ENCODE measurements around the gene GOLIM4. TPM values are rescaled to one million over a fixed set of nuclear protein-coding genes. Genes with fewer than 3 reads are reported as not detected.
A peak's percentile ranks its signal among the peaks of the same experiment; 100 is the strongest.

The GOLIM4 gene
- total RNA-seq, 1 experiment from 2014 or later = 17.4 TPM

DNA sequence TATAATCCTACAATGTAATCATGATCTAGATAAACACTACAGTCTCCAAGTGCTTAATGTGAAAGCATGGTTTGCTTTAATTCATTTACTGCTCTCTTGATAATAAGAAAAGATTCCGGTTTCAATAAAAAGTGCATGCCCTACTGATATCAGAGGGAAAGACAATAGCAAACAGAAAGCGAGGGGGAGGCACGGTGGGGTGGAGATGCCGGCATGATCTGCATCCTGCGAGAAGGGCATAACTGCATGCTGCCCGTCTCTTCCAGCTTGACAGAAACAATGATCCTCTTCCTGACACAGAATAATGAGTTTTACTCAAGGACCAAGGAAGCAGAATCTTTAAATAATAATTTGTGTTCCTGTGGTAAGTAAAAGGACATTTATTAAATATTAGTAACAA lies 51.7 kb downstream of the GOLIM4 start:
- TF ChIP-seq, protein P1, sequence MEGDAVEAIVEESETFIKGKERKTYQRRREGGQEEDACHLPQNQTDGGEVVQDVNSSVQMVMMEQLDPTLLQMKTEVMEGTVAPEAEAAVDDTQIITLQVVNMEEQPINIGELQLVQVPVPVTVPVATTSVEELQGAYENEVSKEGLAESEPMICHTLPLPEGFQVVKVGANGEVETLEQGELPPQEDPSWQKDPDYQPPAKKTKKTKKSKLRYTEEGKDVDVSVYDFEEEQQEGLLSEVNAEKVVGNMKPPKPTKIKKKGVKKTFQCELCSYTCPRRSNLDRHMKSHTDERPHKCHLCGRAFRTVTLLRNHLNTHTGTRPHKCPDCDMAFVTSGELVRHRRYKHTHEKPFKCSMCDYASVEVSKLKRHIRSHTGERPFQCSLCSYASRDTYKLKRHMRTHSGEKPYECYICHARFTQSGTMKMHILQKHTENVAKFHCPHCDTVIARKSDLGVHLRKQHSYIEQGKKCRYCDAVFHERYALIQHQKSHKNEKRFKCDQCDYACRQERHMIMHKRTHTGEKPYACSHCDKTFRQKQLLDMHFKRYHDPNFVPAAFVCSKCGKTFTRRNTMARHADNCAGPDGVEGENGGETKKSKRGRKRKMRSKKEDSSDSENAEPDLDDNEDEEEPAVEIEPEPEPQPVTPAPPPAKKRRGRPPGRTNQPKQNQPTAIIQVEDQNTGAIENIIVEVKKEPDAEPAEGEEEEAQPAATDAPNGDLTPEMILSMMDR (IDR thresholded peaks at IDR 0.05; ENCODE audit: insufficient read depth in 1 of 2, low read depth in 1 of 2, low read length in 1 of 2, severe bottlenecking in 1 of 2, unreplicated experiment in 1 of 2) = no peak
- intact Hi-C loops (cut with micrococcal nuclease; ENCODE audit: unreplicated experiment) = loop anchor here (10.0 kb wide), 1 partner anchor 801 kb away; no protein-coding TSS in a partner anchor
- Mint-ChIP-seq H3K4me1 (ENCODE audit: low read depth, unreplicated experiment) (no peaks in the 10 kb centered on the region), H3K36me3 (ENCODE audit: insufficient read depth, unreplicated experiment) (no peaks in the 10 kb centered on the region), H3K27ac (ENCODE audit: unreplicated experiment) (no peak overlapping the region), H3K9me3 (ENCODE audit: unreplicated experiment) (no peaks in the 10 kb centered on the region), H3K27me3 (ENCODE audit: insufficient read depth, unreplicated experiment) (no peaks in the 10 kb centered on the region), H3K4me3 (ENCODE audit: unreplicated experiment) (no peak overlapping the region)
- H3K27me3 ChIP-seq (replicated peaks; ENCODE audit: control insufficient read depth, insufficient read depth, low read length) = no peaks in the 10 kb centered on the region
- DNase-seq = no peak
- ChIA-PET CTCF (no interaction called here), POLR2A (no interaction called here)
- no peaks in the 10 kb centered on the region for H3K9me3 ChIP-seq
- H3K36me3 ChIP-seq (ENCODE audit: control insufficient read depth, insufficient read depth, low read length) = no peaks in the 10 kb centered on the region
- no TSS peak for BruUV-seq (replicated peaks)
- H3K4me1 ChIP-seq = no peaks in the 10 kb centered on the region
- H3K4me3 ChIP-seq (ENCODE audit: low read depth, low read length) = no peak overlapping the region

- no peaks in the 10 kb centered on the region for H3K27me3 Mint-ChIP-seq (ENCODE audit: insufficient read depth, unreplicated experiment)
- CTCF ChIA-PET = interaction anchor here (0.6 to 1.0 kb wide), 4 partner anchors 9 to 128 kb away, joined by 3 to 7 read pairs (median 4); no protein-coding TSS in a partner anchor
- intact Hi-C loops (cut with micrococcal nuclease; ENCODE audit: unreplicated experiment) = loop anchor here (1.0 to 10.0 kb wide), 7 partner anchors 62 to 804 kb away; no protein-coding TSS in a partner anchor
- POLR2A ChIA-PET = no interaction called here
- H3K27ac Mint-ChIP-seq (ENCODE audit: unreplicated experiment) = no peak overlapping the region
- H3K4me1 Mint-ChIP-seq (ENCODE audit: low read depth, unreplicated experiment) = no peaks in the 10 kb centered on the region
- no peaks in the 10 kb centered on the region for H3K9me3 ChIP-seq
- no peaks in the 10 kb centered on the region for H3K36me3 Mint-ChIP-seq (ENCODE audit: insufficient read depth, unreplicated experiment)
- H3K4me3 ChIP-seq (ENCODE audit: low read depth, low read length) = no peak overlapping the region
- no peaks in the 10 kb centered on the region for H3K9me3 Mint-ChIP-seq (ENCODE audit: unreplicated experiment)
- H3K36me3 ChIP-seq (ENCODE audit: control insufficient read depth, insufficient read depth, low read length) = no peaks in the 10 kb centered on the region; the same call in 1 of the 2 replicates
- H3K4me3 Mint-ChIP-seq (ENCODE audit: unreplicated experiment) = no peak overlapping the region
- H3K4me1 ChIP-seq = no peaks in the 10 kb centered on the region
- no TSS peak for BruUV-seq (replicated peaks)
- H3K27me3 ChIP-seq (replicated peaks; ENCODE audit: control insufficient read depth, insufficient read depth, low read length) = no peaks in the 10 kb centered on the region
- TF ChIP-seq, protein P1 (IDR thresholded peaks at IDR 0.05; ENCODE audit: insufficient read depth in 1 of 2, low read depth in 1 of 2, low read length in 1 of 2, severe bottlenecking in 1 of 2, unreplicated experiment in 1 of 2) = peak; percentile 73 to 85
- peak in 1 of 2 experiments; percentile 46 for DNase-seq
Observed at GRCh38 chr3:168040607-168041208, 55.0 kb downstream of the GOLIM4 start.

DNA sequence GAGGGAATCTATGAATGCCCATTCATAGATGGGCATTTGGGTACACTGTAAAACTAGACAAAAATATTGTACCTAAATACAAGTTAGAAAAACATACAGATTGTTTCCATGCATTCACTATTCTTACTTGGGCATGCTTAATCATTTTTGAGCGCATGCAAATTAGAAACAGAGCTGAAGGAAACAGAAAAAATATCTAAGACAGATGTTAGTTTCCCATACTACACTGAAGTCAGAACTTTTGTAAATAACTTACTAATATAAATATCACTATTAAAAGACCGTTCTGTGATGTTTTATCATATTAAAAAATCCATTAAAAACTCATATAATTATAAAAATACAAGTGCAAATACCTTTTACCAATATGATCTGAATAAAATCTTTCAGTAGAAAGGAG lies 58.7 kb downstream of the GOLIM4 start:
- POLR2A ChIA-PET = no interaction called here
- no peaks in the 10 kb centered on the region for H3K9me3 Mint-ChIP-seq (ENCODE audit: unreplicated experiment)
- H3K36me3 ChIP-seq (ENCODE audit: control insufficient read depth, insufficient read depth, low read length) = no peaks in the 10 kb centered on the region; the same call in 1 of the 2 replicates
- no peaks in the 10 kb centered on the region for H3K4me1 ChIP-seq
- H3K4me3 ChIP-seq (ENCODE audit: low read depth, low read length) = no peak overlapping the region
- BruUV-seq (replicated peaks) = no TSS peak
- no peaks in the 10 kb centered on the region for H3K9me3 ChIP-seq
- H3K4me1 Mint-ChIP-seq (ENCODE audit: low read depth, unreplicated experiment) = no peaks in the 10 kb centered on the region
- no peak for DNase-seq
- CTCF ChIA-PET = no interaction called here
- no peaks in the 10 kb centered on the region for H3K27me3 ChIP-seq (replicated peaks; ENCODE audit: control insufficient read depth, insufficient read depth, low read length)
- H3K36me3 Mint-ChIP-seq (ENCODE audit: insufficient read depth, unreplicated experiment) = peaks cover 6% of the 10 kb centered on the region
- TF ChIP-seq, protein P1 (IDR thresholded peaks at IDR 0.05; ENCODE audit: insufficient read depth in 1 of 2, low read depth in 1 of 2, low read length in 1 of 2, severe bottlenecking in 1 of 2, unreplicated experiment in 1 of 2) = no peak
- intact Hi-C loops (cut with micrococcal nuclease; ENCODE audit: unreplicated experiment) = no loop called here
- no peak overlapping the region for H3K4me3 Mint-ChIP-seq (ENCODE audit: unreplicated experiment)
- no peak overlapping the region for H3K27ac Mint-ChIP-seq (ENCODE audit: unreplicated experiment)
- H3K27me3 Mint-ChIP-seq (ENCODE audit: insufficient read depth, unreplicated experiment) = no peaks in the 10 kb centered on the region
